GM19025 (cell line): ENCODE data around the gene SMIM1.
"Not testable (repeated sequence)": the region's sequence is repeated elsewhere in the genome, so short reads cannot be mapped to it uniquely, and the experiment has no call there.

Experiments used
- ATAC-seq: cut with Tn5 transposase; IDR thresholded peaks from one replicate; pipeline ENCODE4 v1.9.1; 2021; ENCODE audit warnings: mild to moderate bottlenecking, low read depth, moderate library complexity; ENCODE audit not compliant: unreplicated experiment

SMIM1 gene

DNA sequence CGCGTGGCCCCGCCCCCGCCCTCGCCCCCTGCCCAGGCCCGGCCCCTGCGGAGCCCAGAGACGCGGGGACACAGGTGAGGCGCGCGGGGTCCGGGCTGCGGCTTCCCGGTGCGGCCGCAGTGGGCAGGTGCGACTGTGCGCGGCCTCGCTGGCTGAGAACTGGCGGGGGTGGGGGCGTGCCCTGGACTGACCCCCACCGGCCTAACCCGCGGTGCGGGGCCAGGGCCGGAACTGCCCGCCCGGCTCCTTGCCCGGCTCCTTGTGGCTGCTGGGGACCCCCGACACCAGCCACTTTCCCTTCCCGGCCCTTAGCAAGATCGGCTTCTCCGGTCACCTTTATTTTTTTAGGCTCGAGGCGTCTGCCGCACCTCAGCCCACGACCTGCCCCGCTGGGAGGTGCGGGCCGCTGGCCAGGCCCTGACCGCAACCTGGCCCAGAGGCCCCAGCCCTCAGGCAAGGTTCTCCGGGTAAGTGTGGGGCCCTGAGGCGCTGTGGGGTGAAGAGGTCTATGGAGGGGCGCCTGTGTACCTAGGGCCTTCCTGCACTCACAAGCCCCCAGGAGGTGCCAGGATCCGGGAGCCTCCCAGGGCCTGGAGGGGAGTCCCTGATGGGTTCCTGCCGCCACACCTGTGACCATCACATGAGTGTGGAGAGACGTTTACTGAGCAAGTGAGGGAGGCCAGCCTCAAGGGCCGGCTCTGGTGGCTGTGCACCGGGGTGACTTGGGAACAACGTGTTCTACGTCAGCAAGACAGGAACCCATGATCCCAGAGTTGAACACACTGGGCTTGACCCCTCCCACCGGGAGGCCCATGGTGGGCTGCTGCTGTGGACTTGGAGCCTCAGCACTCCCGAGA, at the start of gene SMIM1:
SMIM1 (plus strand) TSS at position 35 of the 857 bp plus-strand sequence. CDS start 2,625 bp downstream, outside the sequence.
- peak; percentile 21 for ATAC-seq

- ATAC-seq = no peak
Measured at GRCh38 chr1:3722846-3723245, 49.7 kb upstream of the SMIM1 start.

DNA sequence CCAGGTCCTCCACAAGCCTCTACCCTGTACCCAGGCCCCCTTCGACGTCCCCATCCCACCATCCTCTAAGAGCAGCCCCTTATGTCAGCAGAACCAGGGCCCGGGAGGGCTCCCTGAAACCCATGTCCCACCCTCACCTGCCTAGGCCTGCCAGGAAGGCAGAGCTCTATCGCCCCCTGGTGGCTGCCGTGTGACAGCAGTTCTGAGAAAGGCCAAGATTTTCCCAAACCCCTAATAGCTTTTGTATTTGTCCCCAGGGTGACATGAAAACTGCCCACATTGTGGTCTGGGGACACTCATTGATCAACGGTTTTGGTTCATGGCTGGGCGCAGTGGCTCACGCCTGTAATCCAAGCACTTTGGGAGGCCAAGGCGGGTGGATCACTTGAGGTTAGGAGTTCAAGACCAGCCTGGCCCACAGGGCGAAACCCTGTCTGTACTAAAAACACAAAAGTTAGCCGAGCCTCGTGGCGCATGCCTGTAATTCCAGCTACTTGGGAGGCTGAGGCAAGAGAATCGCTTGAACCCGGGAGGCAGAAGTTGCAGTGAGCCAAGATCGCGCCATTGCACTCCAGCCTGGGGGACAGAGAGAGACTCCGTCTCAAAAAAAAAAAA, 48.0 kb upstream of the SMIM1 start:
- ATAC-seq = not testable (repeated sequence)

DNA sequence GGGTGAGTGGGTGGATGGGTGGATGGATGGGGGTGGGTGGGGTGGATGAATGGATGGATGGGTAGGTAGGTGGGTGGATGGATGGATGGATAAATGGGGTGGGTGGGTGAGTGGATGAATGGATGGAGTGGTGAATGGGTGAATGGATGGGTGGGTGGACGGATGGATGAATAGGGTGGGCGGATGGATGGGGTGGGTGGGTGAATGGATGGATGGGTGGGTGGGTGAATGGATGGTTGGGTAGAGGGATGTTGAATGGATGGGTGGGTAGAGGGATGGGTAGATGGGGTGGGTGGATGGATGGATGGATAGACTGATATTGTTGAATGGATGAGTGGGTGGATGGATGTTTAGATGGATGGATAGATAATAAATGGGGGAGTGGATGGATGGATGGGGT, 47.2 kb upstream of the SMIM1 start:
- ATAC-seq = no peak

GRCh38 chr1:3727042-3727824, 45.3 kb upstream of the SMIM1 start:
- no peak for ATAC-seq

DNA sequence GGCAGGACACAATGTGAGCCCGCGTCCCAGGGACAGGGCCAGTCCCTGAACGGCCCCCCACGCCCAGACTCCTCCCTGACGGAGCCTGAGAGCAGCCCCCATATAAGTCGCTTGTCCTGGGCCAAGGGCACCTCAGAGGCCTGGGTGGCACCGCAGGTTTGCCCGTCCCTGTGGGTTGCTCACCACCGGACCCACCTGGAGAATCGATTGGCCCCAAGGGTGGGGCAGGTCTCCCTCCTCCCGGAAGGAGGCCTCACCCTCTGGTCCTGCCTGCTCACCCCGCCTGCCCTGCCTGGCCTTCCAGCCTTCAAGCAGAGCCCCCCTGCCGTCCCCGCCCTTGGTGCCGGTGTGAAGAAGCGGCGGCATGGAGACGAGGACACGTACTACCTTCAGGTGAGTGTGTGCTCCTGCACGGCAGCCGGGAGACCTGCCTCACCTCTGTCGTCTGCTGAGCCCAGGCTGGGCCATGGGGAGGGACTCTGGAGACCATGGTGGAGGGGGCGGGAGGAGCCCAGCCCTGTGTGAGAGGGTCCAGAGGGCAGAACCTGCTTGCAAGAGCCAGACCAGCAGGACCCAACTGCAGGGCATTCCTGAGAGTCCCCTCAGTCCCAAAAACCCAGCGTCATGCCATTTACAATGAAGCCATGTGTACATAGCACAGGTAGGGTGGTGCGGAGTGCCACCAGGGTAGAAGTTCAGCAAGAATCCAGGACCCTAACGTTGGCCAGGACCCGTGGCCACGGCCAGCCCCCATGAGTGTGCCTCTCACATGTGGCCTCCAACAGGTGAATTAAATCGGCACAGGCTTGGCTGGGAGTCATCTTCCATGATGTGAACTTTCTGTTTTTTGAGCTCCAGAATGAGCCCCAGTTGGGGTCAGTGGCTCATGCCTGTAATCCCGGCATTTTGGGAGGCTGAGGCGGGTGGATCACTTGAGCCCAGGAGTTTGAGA, 44.4 kb upstream of the SMIM1 start:
- no peak for ATAC-seq

- no peak for ATAC-seq
Measured at GRCh38 chr1:3729594-3730542, 42.7 kb upstream of the SMIM1 start.

GRCh38 chr1:3730543-3731247, 41.9 kb upstream of the SMIM1 start:
- ATAC-seq = no peak

DNA sequence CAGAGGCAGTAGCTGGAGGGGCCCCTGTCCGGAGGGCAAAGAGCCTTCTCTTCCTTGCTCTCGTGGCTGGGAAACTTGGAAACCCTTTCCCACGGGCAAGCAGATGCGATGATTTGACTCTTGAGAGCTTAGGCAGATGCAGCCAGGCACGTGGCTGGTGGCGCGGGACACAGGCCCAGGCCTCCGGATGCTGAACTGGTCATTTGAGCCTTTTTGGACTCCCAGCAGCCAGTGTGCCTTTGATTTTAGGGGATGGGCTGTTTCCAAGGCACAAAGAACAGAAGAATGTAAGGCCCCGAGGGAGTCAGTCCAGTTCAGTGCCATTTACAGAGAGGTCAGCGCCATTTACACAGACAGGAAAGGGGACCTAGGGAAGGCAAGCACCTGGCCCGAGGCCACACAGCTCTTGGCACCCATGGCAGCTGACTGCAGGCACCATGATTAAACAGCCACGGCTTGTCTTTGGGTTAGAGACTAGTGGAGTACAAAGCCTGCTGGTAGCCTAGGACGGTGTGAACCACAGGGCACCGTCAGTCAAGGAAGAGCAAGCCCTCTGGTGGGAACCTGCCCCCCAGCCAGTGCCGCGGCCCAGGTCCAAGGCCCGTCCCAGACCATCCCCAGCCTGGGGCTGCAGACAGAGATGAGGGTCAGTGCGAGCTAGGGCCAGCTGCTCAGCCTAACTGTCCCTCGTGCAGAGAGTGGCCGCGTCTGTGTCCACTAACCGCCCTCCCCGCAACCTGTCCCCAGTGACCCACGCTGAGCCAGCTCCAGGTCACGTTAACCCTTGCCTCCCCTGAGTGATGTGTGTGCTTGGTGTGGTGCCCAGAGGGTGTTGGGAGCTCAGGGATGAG, 40.7 kb upstream of the SMIM1 start:
- ATAC-seq = no peak

DNA sequence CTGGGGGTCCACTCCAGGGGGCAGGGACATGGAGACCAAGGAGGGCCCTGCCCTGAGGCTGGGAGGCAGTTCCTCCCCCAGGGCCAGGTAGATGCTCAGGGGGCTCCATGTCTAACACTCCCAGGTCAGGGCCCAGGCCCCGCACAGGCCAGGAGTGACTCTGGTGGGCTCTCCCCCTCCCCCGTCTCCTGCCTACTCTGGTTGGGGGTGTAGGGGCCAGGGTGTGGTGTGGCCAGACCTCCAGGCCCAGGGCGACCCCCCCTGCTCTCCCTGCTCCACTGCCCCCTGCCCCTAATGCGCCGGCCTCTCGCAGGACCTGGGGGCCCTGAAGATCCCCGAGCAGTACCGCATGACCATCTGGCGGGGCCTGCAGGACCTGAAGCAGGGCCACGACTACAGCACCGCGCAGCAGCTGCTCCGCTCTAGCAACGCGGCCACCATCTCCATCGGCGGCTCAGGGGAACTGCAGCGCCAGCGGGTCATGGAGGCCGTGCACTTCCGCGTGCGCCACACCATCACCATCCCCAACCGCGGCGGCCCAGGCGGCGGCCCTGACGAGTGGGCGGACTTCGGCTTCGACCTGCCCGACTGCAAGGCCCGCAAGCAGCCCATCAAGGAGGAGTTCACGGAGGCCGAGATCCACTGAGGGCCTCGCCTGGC, 40.0 kb upstream of the SMIM1 start:
- no peak for ATAC-seq

- no peak for ATAC-seq
Measured at GRCh38 chr1:3733094-3733882, 39.3 kb upstream of the SMIM1 start.

DNA sequence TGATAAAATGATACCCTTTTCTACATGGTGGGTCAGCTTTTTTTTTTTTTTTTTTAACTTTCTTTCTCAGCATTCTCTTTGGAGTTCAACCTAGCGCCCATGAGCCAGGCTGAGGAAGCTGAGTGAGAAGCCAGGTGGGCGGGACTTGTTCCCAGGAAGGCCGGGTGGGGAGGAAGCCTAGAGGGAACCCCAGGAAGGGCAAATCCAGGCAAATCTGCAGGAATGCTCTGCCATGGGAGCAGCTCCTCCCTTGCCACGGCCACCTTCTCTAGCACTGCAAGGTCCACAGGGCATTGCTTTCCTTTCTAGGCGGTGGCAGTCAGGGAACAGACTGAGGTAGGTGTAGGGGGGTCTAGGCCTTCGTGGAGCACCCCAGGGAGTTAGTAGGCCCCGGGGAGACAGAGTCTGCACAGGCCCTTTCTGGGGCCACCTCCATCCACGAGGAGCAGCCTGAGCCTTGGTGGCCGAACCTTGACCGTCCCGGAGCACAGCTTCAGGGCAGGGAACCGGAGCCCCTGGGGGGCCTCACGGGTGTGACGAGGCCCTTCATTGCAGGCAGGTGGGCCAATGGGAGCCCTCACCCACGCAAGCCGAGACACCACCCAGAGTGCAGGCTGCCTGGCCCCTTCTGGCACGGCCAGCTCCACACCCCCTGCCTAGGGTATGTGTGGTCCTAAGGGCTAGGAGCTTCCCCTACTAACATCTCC, 38.5 kb upstream of the SMIM1 start:
- ATAC-seq = no peak

DNA sequence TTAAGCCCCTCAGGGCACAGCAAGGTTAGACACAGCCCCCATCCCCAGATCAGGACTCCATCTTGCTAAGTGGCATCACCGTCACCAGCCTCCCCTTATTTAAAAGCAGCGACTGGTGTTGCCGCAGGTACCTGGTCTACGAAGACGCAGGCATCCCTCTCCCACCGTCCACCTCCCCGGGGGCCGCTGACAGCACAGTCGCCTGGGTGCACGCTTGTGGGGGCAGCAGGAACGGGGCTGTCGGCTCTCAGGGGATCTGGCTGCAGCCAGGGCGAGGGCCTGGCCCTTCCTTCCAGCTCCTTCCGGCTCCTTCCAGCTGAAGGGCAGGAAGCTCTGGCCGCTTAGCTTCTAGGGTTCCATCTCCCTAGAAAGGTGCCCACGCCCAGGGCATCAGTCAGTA, 37.9 kb upstream of the SMIM1 start:
- no peak for ATAC-seq

GRCh38 chr1:3735027-3735681, 37.4 kb upstream of the SMIM1 start:
- no peak for ATAC-seq

DNA sequence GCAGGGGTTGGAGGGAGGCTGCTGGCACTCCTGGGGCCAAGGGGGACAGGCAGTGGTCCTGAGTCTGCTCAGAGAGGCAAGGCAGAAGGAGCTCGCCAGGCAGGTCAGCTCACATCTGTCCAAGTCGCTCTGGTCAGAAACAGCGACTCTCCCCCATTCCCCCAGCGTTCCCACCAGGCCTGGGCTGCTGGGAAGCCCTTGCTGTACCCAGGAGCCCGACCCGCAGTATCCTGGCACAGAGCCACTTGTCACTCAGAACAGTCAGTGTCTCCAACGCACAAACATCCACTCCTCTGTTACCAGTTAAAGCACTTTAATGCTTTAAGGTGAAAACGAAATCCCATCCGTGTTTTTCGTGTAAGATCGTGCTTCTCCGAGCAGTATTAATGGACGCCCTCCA, 36.9 kb upstream of the SMIM1 start:
- no peak for ATAC-seq
